H9 (cell line): ENCODE measurements around the gene IRAG1. TPM values are rescaled to one million over a fixed set of nuclear protein-coding genes. Genes with fewer than 3 reads are reported as not detected.

ENCODE experiments used
- DNase-seq: peaks from one replicate; pipeline ENCODE4 v3.0.0-alpha.2; 2017
- H2AFZ ChIP-seq: one replicate; pipeline ENCODE4 v1.6.1; 2013; ENCODE audit warnings: mild to moderate bottlenecking, low read length, control low read depth, moderate library complexity
- H2AK5ac ChIP-seq: 2 replicates; pipeline ENCODE4 v1.6.1; 2013; ENCODE audit warnings: low read length, control low read depth, mixed read lengths; ENCODE audit not compliant: insufficient read length
- H2BK120ac ChIP-seq: one replicate; pipeline ENCODE4 v1.6.1; 2013; ENCODE audit warnings: low read depth, mild to moderate bottlenecking, low read length, control low read depth, inconsistent platforms; ENCODE audit not compliant: poor library complexity, severe bottlenecking
- H2BK12ac ChIP-seq: 2 replicates; pipeline ENCODE4 v1.6.1; 2013; ENCODE audit warnings: low read length, control low read depth, mixed read lengths, low read depth; ENCODE audit not compliant: insufficient read length
- H2BK15ac ChIP-seq: 2 replicates; pipeline ENCODE4 v1.6.1; 2013; ENCODE audit warnings: low read depth, low read length, control low read depth
- H2BK20ac ChIP-seq: one replicate; pipeline ENCODE4 v1.6.1; 2013; ENCODE audit warnings: low read depth, mild to moderate bottlenecking, low read length, control low read depth, inconsistent platforms; ENCODE audit not compliant: poor library complexity, severe bottlenecking
- H2BK5ac ChIP-seq: 2 replicates; pipeline ENCODE4 v1.6.1; 2013; ENCODE audit warnings: low read length, control low read depth, mixed read lengths; ENCODE audit not compliant: insufficient read length
- H3K14ac ChIP-seq: 2 replicates; pipeline ENCODE4 v1.6.1; 2013; ENCODE audit warnings: low read length, control low read depth; ENCODE audit not compliant: insufficient read depth
- H3K18ac ChIP-seq: 2 replicates; pipeline ENCODE4 v1.6.1; 2013; ENCODE audit warnings: low read depth, mild to moderate bottlenecking, mixed read lengths, low read length, control low read depth; ENCODE audit not compliant: insufficient read length
- H3K23ac ChIP-seq: 2 replicates; pipeline ENCODE4 v1.6.1; 2013; ENCODE audit warnings: low read length, control low read depth, mixed read lengths, low read depth; ENCODE audit not compliant: insufficient read length
- H3K23me2 ChIP-seq: 2 replicates; pipeline ENCODE4 v1.6.1; 2013; ENCODE audit warnings: low read depth, mild to moderate bottlenecking, mixed read lengths, low read length, control low read depth; ENCODE audit not compliant: insufficient read length, poor library complexity, severe bottlenecking
- H3K27ac ChIP-seq: 2 replicates; pipeline ENCODE4 v1.5.1; 2013; ENCODE audit warnings: low read length, control low read depth, mixed read lengths, low read depth; ENCODE audit not compliant: insufficient read length
- H3K27me3 ChIP-seq: 2 replicates; pipeline ENCODE4 v1.6.1; 2013; ENCODE audit warnings: low read length, control low read depth, inconsistent platforms; ENCODE audit not compliant: insufficient read depth
- H3K4ac ChIP-seq: 2 replicates; pipeline ENCODE4 v1.6.1; 2013; ENCODE audit warnings: low read depth, mild to moderate bottlenecking, control low read depth, inconsistent platforms, low read length, moderate library complexity
- H3K4me1 ChIP-seq: 2 replicates; pipeline ENCODE4 v1.6.1; 2013; ENCODE audit warnings: low read length, control low read depth, inconsistent platforms; ENCODE audit not compliant: insufficient read depth
- H3K4me2 ChIP-seq: 2 replicates; pipeline ENCODE4 v1.6.1; 2013; ENCODE audit warnings: low read length, control low read depth, mixed read lengths; ENCODE audit not compliant: insufficient read length, insufficient read depth
- H3K56ac ChIP-seq: 2 replicates; pipeline ENCODE4 v1.6.1; 2013; ENCODE audit warnings: low read depth, mild to moderate bottlenecking, mixed read lengths, low read length, control low read depth; ENCODE audit not compliant: insufficient read length
- H3K79me1 ChIP-seq: 2 replicates; pipeline ENCODE4 v1.6.1; 2013; ENCODE audit warnings: low read depth, mild to moderate bottlenecking, moderate library complexity, low read length, control low read depth, inconsistent platforms; ENCODE audit not compliant: insufficient read depth, poor library complexity, severe bottlenecking
- H3K79me2 ChIP-seq: 2 replicates; pipeline ENCODE4 v1.6.1; 2013; ENCODE audit warnings: low read length, control low read depth, inconsistent platforms; ENCODE audit not compliant: insufficient read depth
- H3K9ac ChIP-seq: 2 replicates; pipeline ENCODE4 v1.6.1; 2013; ENCODE audit warnings: low read length, control low read depth, mixed read lengths; ENCODE audit not compliant: insufficient read length; ENCODE audit errors: extremely low read depth
- H3K9me3 ChIP-seq: one replicate; pipeline ENCODE4 v1.6.1; 2013; ENCODE audit warnings: low read depth, low read length, inconsistent platforms; ENCODE audit not compliant: control insufficient read depth
- H3T11ph ChIP-seq: one replicate; pipeline ENCODE4 v1.6.1; 2013; ENCODE audit warnings: mild to moderate bottlenecking, low read length, control low read depth, inconsistent platforms
- H4K20me1 ChIP-seq: one replicate; pipeline ENCODE4 v1.6.1; 2013; ENCODE audit not compliant: control insufficient read depth, insufficient read length, insufficient read depth
- H4K5ac ChIP-seq: 2 replicates; pipeline ENCODE4 v1.6.1; 2013; ENCODE audit warnings: low read depth, mild to moderate bottlenecking, mixed read lengths, low read length, control low read depth; ENCODE audit not compliant: insufficient read length
- H4K8ac ChIP-seq: replicated peaks from 2 replicates; pipeline ENCODE4 v1.6.1; 2013; ENCODE audit warnings: low read length, control low read depth, mixed read lengths, low read depth; ENCODE audit not compliant: insufficient read length
- H4K91ac ChIP-seq: 2 replicates; pipeline ENCODE4 v1.6.1; 2013; ENCODE audit warnings: low read depth, mild to moderate bottlenecking, moderate library complexity, mixed read lengths, low read length, control low read depth; ENCODE audit not compliant: insufficient read length
- H3K27ac Mint-ChIP-seq, 3 experiments: 2 replicates in 2 of 3; 3 replicates in 1 of 3; pipeline ENCODE4 v1.8.0; 2020 to 2021; ENCODE audit warnings: mixed read lengths in 3 of 3, mild to moderate bottlenecking in 1 of 3, moderate library complexity in 1 of 3
- H3K27me3 Mint-ChIP-seq: 2 replicates; pipeline ENCODE4 v1.8.0; 2021; ENCODE audit warnings: low read depth, mild to moderate bottlenecking, moderate library complexity, mixed read lengths
- H3K36me3 Mint-ChIP-seq, 3 experiments: 2 replicates in 2 of 3; 3 replicates in 1 of 3; pipeline ENCODE4 v1.8.0; 2020 to 2021; ENCODE audit warnings: low read depth in 3 of 3, mixed read lengths in 3 of 3; ENCODE audit not compliant: insufficient read depth in 1 of 3
- H3K4me1 Mint-ChIP-seq, 2 experiments: 2 replicates each; pipeline ENCODE4 v1.8.0; 2020; ENCODE audit warnings: mixed read lengths in 2 of 2
- H3K4me3 Mint-ChIP-seq, 2 experiments: 2 replicates in 1 of 2; 3 replicates in 1 of 2; pipeline ENCODE4 v1.8.0; 2020 to 2021; ENCODE audit warnings: mild to moderate bottlenecking in 2 of 2, mixed read lengths in 2 of 2, moderate library complexity in 1 of 2
- H3K9me3 Mint-ChIP-seq, 2 experiments: 2 replicates in 1 of 2; 3 replicates in 1 of 2; pipeline ENCODE4 v1.8.0; 2020; ENCODE audit warnings: mild to moderate bottlenecking in 2 of 2, mixed read lengths in 2 of 2, moderate library complexity in 1 of 2
- CTCF ChIP-seq: fragments of 200-600 bp; sonication (generic); conservative IDR thresholded peaks from 3 replicates; pipeline ENCODE4 v1.8.0; 2021; ENCODE audit warnings: antibody characterized with exemption, mild to moderate bottlenecking
- WGBS: extraction: QIAGEN DNeasy Blood & Tissue Kit; methylation state at CpG from one replicate; pipeline ENCODE4 v1.1.7; 2013; ENCODE audit warnings: missing lambda C conversion rate, low lambda C conversion rate, mixed read lengths; ENCODE audit not compliant: insufficient read length; ENCODE audit errors: extremely low coverage; 5-methylcytosine and 5-hydroxymethylcytosine counted together
- total RNA-seq: library from RNA; stranded (reverse); gene quantifications from 2 replicates; pipeline ENCODE4 v1.2.1, GENCODE V29; 2021

The IRAG1 gene
- total RNA-seq, 1 experiment from 2014 or later = 2.4 TPM

GRCh38 chr11:10669258-10670033 is 24.1 kb downstream of the IRAG1 start:
- Mint-ChIP-seq H3K36me3 (no peaks in the 10 kb centered on the region), H3K4me3 (no peak overlapping the region), H3K9me3 (no peaks in the 10 kb centered on the region), H3K4me1 (peaks cover under 1% of the 10 kb centered on the region in 2 experiments; a peak in 2 of 4 replicates), H3K27ac (no peak overlapping the region), H3K27me3 (no peaks in the 10 kb centered on the region)
- H3K79me2 ChIP-seq = no peaks in the 10 kb centered on the region
- H3K4ac ChIP-seq = no peak overlapping the region
- H3K18ac ChIP-seq = no peak overlapping the region
- H4K8ac ChIP-seq = no peak overlapping the region
- no peak overlapping the region for H2BK15ac ChIP-seq
- no peak overlapping the region for H3K27ac ChIP-seq
- no peak for TF ChIP-seq CTCF
- no peak overlapping the region for H2AFZ ChIP-seq
- DNase-seq = no peak
- H3K4me2 ChIP-seq = no peak overlapping the region
- no peak overlapping the region for H3K9ac ChIP-seq
- H3K23ac ChIP-seq = no peak overlapping the region
- H3K4me1 ChIP-seq = no peaks in the 10 kb centered on the region
- H2BK5ac ChIP-seq = no peak overlapping the region
- no peaks in the 10 kb centered on the region for H3K27me3 ChIP-seq
- no peak overlapping the region for H2BK120ac ChIP-seq
- no peak overlapping the region for H4K91ac ChIP-seq
- no peak overlapping the region for H4K5ac ChIP-seq
- no peak overlapping the region for H2AK5ac ChIP-seq
- H2BK20ac ChIP-seq = no peak overlapping the region
- H3K56ac ChIP-seq = no peak overlapping the region
- no peaks in the 10 kb centered on the region for H3K79me1 ChIP-seq
- H2BK12ac ChIP-seq = no peak overlapping the region
- no peaks in the 10 kb centered on the region for H3K9me3 ChIP-seq
- no peaks in the 10 kb centered on the region for H3K23me2 ChIP-seq
- WGBS = no CpG with 5 or more reads among the region's 5 CpGs
- no peak overlapping the region for H3K14ac ChIP-seq
- no peak overlapping the region for H3T11ph ChIP-seq
- no peaks in the 10 kb centered on the region for H4K20me1 ChIP-seq
